DOHH2 (cell line): ENCODE data around the gene PRSS3.

Experiments used
- CTCF ChIP-seq: fragments of 200-600 bp; sonication (generic); IDR thresholded peaks from one replicate; pipeline ENCODE4 v1.5.1; 2014; ENCODE audit warnings: antibody characterized with exemption, mild to moderate bottlenecking, low read depth, low read length; ENCODE audit not compliant: poor library complexity, severe bottlenecking
- EZH2phosphoT487 ChIP-seq: fragments of 200-600 bp; sonication (generic); IDR thresholded peaks from 2 replicates; pipeline ENCODE4 v1.6.1; 2017; ENCODE audit warnings: borderline replicate concordance, mild to moderate bottlenecking, antibody characterized with exemption, low read length, moderate library complexity, mixed read lengths

GRCh38 chr9:33820231-33820745, 24.9 kb downstream of the PRSS3 start:
- TF ChIP-seq CTCF (no peak), EZH2phosphoT487 (no peak)
